ENCODE results near the gene FFAR3.
"Not testable (repeated sequence)": the region's sequence is repeated elsewhere in the genome, so short reads cannot be mapped to it uniquely, and the experiment has no call there.

FFAR3 gene

DNA sequence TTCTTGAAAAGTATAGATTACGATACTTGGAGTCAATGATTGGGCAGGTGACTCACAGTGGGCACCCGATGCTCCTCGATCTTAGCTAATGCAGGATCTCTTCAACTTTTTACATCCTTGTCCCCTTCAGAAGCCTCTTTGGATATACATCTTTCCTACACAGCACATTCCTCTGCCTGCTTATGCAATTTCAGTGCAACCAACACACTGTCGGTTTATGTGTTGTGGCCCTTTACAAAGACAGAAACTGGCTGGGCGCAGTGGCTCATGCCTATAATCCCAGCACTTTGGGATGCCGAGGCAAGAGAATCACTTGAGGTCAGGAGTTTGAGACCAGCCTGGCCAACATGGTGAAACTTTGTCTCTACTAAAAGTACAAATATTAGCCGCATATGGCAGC is 15.2 kb downstream of the FFAR3 start:
- H3K27ac Mint-ChIP-seq, result no peak overlapping the region
- H3K27me3 Mint-ChIP-seq (ENCODE audit: low read depth, poor library complexity), result peaks cover 28% of the 10 kb centered on the region
- H3K9me3 Mint-ChIP-seq, result peaks cover 40% of the 10 kb centered on the region
- no peaks in the 10 kb centered on the region for H3K36me3 Mint-ChIP-seq (ENCODE audit: low read depth)
- peaks cover 33% of the 10 kb centered on the region for H3K4me1 Mint-ChIP-seq
- TF ChIP-seq, protein P1, sequence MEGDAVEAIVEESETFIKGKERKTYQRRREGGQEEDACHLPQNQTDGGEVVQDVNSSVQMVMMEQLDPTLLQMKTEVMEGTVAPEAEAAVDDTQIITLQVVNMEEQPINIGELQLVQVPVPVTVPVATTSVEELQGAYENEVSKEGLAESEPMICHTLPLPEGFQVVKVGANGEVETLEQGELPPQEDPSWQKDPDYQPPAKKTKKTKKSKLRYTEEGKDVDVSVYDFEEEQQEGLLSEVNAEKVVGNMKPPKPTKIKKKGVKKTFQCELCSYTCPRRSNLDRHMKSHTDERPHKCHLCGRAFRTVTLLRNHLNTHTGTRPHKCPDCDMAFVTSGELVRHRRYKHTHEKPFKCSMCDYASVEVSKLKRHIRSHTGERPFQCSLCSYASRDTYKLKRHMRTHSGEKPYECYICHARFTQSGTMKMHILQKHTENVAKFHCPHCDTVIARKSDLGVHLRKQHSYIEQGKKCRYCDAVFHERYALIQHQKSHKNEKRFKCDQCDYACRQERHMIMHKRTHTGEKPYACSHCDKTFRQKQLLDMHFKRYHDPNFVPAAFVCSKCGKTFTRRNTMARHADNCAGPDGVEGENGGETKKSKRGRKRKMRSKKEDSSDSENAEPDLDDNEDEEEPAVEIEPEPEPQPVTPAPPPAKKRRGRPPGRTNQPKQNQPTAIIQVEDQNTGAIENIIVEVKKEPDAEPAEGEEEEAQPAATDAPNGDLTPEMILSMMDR (IDR thresholded peaks at IDR 0.05), result no peak
- no peak for DNase-seq
- H3K4me3 Mint-ChIP-seq, result no peak overlapping the region

DNA sequence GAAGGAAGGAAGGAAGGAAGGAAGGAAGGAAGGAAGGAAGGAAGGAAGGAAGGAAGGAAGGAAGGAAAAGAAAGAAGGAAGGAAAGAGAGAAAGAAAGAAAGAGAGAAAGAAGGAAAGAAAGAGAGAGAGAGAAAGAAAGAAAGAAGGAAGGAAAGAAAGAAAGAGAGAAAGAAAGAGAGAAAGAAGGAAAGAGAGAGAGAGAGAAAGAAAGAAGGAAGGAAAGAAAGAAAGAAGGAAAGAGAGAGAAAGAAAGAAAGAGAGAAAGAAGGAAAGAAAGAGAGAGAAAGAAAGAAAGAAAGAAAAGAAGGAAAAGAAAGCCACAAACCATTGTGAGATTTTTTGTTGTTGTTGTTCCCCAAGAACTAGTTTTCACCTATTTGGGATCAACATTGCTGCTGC is 15.8 kb downstream of the FFAR3 start:
- not testable (repeated sequence) for DNase-seq; H3K4me3 Mint-ChIP-seq; H3K36me3 Mint-ChIP-seq (ENCODE audit: low read depth)
- Mint-ChIP-seq H3K27me3 (ENCODE audit: low read depth, poor library complexity) (peaks cover 23% of the 10 kb centered on the region), H3K27ac (peak overlapping the region; percentile 33), H3K9me3 (peaks cover 43% of the 10 kb centered on the region), H3K4me1 (peaks cover 33% of the 10 kb centered on the region)

GRCh38 chr19:35375505-35376307 is 17.4 kb downstream of the FFAR3 start:
- no peak overlapping the region for H3K27ac Mint-ChIP-seq
- H3K4me3 Mint-ChIP-seq, result no peak overlapping the region
- peaks cover 38% of the 10 kb centered on the region for H3K9me3 Mint-ChIP-seq
- H3K27me3 Mint-ChIP-seq (ENCODE audit: low read depth, poor library complexity), result peaks cover 28% of the 10 kb centered on the region
- H3K36me3 Mint-ChIP-seq (ENCODE audit: low read depth), result no peaks in the 10 kb centered on the region
- peaks cover 38% of the 10 kb centered on the region for H3K4me1 Mint-ChIP-seq
- no peak for DNase-seq
- TF ChIP-seq, protein P1 (IDR thresholded peaks at IDR 0.05), result no peak

GRCh38 chr19:35377656-35378055 is 19.4 kb downstream of the FFAR3 start:
- no peak for DNase-seq
- Mint-ChIP-seq H3K4me3 (no peak overlapping the region), H3K27me3 (ENCODE audit: low read depth, poor library complexity) (peaks cover 35% of the 10 kb centered on the region), H3K9me3 (peaks cover 49% of the 10 kb centered on the region), H3K4me1 (peaks cover 44% of the 10 kb centered on the region), H3K36me3 (ENCODE audit: low read depth) (no peaks in the 10 kb centered on the region), H3K27ac (no peak overlapping the region)
- TF ChIP-seq, protein P1 (IDR thresholded peaks at IDR 0.05), result no peak

DNA sequence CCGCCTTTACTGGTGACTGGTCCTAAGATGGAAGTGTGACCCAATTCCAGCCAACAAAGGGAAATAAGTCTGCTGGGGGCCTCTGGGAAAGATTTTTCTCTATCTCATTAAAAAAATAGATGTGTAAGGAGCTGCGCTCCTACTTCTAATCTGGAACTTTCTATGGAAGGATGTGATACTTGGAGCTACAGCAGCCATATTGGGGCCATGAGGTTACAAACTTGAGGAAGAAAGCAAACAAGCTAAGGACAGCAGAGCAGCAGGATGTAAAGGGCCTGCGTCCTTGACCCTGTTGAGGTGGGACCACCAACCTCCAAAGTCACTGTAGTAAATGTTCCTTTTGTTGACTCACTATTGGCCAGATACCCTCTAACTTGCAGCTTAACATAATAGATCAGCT is 20.1 kb downstream of the FFAR3 start:
- Mint-ChIP-seq H3K4me1 (peaks cover 44% of the 10 kb centered on the region), H3K27me3 (ENCODE audit: low read depth, poor library complexity) (peaks cover 37% of the 10 kb centered on the region), H3K36me3 (ENCODE audit: low read depth) (no peaks in the 10 kb centered on the region), H3K4me3 (no peak overlapping the region), H3K27ac (no peak overlapping the region), H3K9me3 (peaks cover 52% of the 10 kb centered on the region)
- TF ChIP-seq, protein P1 (IDR thresholded peaks at IDR 0.05), result no peak
- no peak for DNase-seq

DNA sequence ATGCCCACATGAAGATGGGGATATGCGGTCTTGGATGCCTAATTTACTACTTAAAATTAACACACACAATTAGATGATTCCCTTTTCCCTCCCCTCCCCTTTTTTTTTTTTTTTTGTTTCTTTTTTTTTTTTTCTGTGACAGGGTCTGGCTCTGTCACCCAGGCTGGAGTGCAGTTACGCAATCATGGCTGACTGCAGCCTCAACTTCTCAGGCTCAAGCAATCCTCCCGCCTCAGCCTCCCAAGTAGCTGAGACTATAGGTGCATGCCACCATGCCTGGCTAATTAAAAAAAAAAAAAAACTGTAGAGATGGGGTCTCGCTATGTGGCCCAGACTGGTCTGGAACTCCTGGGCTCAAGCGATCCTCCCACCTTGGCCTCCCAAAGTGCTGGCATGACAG is 21.3 kb downstream of the FFAR3 start:
- Mint-ChIP-seq H3K27me3 (ENCODE audit: low read depth, poor library complexity) (peaks cover 31% of the 10 kb centered on the region), H3K9me3 (peaks cover 52% of the 10 kb centered on the region), H3K4me1 (peaks cover 33% of the 10 kb centered on the region)
- not testable (repeated sequence) for DNase-seq; H3K4me3 Mint-ChIP-seq; H3K27ac Mint-ChIP-seq; H3K36me3 Mint-ChIP-seq (ENCODE audit: low read depth)

- Mint-ChIP-seq H3K27me3 (ENCODE audit: low read depth, poor library complexity) (peaks cover 27% of the 10 kb centered on the region), H3K27ac (no peak overlapping the region), H3K4me1 (peaks cover 29% of the 10 kb centered on the region), H3K4me3 (no peak overlapping the region), H3K36me3 (ENCODE audit: low read depth) (no peaks in the 10 kb centered on the region), H3K9me3 (peaks cover 53% of the 10 kb centered on the region)
- TF ChIP-seq, protein P1 (IDR thresholded peaks at IDR 0.05), result no peak
- no peak for DNase-seq
Observed at GRCh38 chr19:35379992-35380391, 21.7 kb downstream of the FFAR3 start.

All from nephron progenitor cell (in vitro differentiated cells).